IPS-NIHi7 (cell line): Measurements from ENCODE around the gene DISC1.

Experiments used
- DNase-seq: peaks from one replicate; pipeline ENCODE4 v3.0.0; 2012; ENCODE audit warnings: mixed read lengths; ENCODE audit errors: extremely low spot score

The DISC1 gene

DNA sequence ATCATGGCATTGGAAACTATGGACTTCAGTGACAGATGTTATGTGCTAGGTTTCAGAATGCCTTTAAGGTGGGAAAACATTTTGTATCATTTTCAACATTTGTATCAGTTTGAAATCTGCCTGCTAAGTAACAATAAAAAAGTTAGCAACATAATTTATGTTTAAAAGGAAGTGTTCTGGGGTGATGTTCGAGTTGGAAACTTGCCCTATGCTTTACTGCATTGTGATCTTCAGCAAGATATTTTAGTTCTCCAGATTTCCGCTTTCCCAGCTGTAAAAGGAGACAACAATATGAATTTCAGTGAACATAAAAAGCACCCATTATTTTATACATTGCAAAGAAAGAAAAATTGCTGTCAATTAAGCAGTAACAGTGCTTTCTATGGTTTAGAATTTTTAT, 187.4 kb downstream of the DISC1 start:
- DNase-seq = no peak

DNA sequence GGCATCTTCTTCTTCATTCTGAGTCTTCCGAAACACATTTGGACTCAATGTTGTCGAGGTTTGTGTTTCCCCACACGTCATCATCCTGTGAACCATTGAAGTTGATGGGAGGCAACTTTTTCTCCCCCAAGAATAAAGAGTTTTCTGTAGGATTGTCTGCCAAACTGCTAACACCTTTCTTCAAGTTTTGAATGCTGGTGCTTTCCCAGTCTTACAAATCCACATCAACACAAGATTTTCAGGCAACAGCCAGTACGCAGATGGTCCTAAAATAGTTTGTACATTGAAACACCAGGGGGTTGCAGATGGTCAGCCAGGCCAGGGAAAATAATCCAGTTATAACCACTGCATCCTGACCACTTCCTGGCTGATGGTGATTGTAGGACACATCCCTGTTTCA, 187.9 kb downstream of the DISC1 start:
- no peak for DNase-seq

DNA sequence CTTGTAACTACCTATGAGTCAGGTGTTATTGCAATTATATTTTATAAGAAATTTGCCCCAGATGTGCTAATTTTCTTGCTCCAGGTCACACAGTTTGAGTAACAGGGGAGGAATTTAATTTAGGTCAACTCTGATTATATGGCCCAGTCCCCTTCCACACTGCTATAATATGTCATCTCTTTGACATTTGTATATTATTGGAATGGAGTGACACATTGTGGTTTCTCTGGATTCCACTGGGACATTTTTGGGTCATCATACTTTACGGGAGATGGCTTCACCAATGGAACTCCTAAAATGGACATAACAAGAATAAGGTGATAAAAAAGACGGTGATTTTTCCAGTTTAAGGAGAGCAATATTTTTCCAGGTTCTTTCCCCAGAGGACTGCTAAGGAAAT, 191.2 kb downstream of the DISC1 start:
- no peak for DNase-seq

DNA sequence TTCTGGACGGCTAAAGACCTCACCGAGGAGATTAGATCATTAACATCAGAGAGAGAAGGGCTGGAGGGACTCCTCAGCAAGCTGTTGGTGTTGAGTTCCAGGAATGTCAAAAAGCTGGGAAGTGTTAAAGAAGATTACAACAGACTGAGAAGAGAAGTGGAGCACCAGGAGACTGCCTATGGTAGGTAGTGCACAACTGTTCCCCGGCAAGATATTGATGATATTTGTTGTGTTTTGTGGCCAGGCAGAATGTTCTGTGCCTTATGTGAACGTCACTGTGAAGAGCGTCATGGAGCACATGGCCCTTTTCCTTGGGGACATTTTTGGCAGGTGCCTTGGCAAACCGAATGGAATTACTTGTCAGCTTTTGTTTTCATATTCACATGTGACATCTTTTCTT, 191.7 kb downstream of the DISC1 start:
- DNase-seq = no peak

DNA sequence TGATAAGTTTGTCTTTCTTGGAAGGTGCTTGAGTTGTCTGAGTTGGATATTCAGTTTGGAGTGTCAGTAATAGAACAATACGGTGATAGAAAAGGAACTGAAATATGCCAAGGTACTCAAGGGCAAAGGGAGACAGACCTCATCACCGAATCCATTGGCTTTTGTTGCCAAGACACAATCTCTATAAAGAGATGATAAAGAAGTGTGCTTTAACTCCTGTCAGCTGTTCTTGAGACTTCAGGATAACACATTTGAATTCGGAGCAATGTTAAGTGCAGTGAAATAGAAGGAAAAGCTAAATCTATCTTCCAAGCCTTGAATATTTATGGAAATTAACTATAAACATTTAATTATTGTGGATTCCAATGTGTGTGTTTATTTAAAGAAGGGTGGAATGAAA, 194.7 kb downstream of the DISC1 start:
- no peak for DNase-seq

DNA sequence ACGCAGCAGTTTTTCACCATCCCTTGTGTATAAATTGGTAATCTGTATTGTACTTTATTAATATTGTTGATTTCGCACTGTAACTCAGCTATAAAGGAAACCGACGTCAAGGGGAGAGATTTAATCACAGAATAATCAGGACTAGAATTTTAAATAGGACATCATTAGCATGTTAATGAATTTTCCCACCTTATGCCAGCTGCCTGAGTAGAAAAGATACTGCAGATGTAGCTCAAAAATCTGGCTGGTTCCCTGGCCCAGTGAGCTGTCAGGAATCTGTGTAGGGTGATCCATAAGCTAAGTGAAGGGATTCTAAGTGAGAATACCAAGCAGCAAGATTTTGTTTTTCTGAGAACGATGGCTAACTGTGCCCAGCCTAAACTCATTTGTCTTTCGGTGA, 195.5 kb downstream of the DISC1 start:
- no peak for DNase-seq

DNA sequence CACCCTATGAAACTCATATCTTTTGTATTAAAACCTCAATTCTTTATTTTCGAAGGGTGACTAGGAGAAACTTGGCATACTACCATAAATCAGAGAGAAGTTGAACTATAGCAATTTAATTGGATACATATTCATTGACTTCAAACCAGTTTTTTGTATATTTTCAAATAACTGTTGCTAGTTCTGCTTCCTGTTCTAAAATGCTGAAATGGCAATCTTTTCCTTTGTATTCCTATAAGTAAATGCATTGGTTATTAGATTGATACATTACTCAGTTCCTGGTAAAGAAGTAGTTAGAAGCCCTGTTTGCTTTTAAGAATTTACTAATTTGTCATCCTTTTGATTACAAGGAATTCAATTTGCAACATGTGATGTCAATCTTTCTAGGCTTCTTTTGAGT, 200.0 kb downstream of the DISC1 start:
- DNase-seq = no peak

DNA sequence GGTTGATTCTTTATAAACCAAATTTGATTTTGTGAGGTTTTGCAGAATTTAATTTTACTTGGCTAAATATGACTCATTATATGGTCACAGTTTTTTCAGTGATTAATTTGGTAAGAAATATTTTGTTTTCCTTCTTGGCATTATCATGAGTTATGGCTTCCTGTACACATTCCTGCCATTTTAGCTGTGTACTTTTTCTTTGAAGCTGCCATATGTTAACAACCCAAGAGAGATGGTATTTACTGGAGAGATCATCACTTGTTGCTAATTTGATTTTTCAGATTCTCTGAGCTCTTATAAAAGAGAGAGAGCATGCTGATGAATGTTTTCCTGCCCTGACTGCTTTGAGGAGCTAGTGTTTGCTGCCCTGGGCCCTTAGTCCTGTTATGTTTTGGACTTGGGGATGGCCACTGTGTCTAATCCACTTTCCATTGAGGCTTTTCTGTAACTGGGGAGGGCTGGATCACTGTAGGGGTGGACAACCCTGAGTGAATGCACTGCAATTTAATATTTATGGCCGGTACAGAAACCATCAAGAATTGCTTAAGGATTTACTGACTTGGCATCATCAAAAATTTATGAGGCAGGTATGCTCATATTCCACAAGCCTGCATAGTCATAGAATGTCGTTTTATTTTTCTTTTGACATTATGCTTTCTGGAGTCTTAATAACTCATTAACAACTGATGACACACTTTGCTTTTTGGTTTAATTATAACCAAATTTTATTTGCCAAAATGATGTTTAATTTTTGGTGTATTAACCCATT, 200.9 kb downstream of the DISC1 start:
- DNase-seq = no peak

DNA sequence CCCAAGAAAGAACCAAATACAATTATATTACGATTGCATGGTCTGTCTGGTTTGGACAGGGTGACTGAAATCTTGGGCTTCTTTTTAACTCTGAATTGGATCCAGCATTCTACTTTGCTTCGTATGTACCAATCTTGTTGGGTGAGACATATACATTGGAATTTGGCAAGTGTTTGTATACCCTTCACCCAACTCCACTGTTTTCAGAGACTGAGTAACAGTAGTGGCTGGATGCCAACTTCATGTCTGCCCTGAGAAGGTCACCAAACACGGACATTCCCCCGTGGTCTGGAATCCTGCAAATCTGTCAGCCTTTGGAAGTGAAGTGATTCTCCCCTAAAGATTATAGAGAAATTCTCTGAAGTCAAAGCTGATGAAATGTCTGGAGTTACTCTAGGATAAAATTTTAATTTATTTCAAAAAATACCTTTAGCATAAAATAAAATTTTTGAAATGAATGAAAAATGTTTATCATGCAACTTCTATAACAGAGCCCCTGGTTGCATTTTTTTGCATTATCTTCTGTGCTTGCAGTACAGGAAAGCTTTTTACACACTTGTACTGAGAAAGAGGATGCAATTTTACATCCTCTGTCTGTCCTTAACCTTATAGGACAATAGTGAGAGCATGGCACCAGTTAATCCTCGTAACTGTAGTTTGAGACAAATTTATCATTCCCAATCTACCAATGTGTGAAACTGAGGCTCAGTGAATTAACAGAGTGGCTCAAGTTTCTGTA, 201.8 kb downstream of the DISC1 start:
- no peak for DNase-seq

DNA sequence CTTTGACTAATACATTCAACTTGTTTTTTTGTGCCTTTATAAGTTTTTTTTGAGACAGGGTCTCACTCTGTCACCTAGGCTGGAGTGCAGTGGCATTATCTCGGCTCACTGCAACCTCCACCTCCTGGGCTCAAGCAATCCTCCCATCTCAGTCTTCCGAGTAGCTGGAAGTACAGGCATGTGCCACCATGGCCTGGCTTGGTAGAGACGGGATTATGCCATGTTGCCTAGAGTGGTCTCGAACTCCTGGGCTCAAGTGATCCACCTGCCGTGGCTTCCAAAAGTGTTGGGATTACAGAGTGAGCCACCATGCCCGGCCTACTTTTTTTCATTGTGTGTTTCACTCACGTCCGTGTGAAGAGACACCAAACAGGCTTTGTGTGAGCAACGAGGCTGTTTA, 202.7 kb downstream of the DISC1 start:
- no peak for DNase-seq

DNA sequence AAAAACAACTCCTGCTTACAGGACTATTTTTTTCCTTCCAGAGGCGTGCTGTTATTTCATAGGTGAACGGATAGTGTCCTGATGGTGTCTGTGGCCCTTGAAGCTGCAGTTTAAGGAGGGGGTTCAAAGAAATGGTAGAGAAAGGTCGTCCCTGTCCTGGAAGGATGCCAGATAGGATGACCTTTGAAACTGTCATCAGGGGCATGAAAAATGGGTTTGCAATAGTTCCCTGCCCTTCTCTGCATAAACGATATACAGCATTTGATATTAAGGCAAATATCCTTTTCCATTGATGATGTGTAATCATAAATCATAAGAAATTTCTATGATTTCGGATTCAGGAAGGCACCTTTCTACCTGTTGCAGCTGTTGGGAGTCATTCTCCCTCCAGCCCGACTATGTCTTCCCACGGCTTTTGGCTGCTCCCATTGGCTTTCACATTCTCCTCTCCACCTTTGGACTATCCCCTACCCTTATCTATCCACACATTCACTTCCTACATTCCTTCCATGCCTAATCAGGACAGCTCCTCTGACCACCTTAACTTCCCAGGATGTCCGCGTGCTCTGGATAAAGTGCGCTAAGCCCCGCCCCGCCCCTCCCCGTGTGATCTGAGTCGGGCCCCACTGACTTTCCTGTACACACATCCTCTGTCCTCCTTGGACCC, 209.8 kb downstream of the DISC1 start:
- DNase-seq = peak; percentile 30

DNA sequence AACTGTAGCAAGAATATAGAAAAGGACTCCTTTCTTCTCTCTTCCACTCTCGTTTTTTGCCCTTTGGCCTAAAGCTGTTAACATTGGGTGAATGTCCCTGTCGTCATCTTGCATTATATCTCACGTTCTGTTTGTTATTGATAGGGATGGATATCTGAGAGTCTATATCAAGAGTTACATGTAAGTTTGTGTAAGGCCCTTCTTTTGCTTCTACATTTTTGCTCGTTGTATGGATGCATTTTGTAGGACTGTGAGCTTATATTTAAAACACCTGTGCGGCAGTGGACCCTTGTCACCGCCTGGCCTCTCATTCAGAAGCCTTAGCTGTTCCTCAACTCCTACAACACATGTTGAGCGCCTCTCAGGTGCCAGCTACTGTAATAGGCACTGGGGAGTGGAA, 211.9 kb downstream of the DISC1 start:
- no peak for DNase-seq

DNA sequence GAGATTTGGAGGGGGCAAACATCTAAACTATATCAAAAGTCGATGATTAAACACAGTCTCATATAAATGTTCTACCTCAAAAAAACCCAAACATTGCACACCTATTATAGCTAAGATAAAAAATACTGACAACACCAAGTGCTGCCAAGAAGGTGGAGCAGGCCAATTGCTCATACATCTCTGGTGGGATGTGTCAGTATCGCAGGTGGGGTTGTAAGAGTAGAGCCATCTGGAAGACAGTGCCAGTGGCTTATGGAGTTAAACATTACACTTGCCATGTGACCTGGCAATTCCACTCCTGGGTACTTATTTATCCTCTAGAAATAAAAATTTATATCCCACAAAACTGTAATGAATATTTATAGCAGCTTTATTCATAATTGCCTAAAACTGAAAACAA, 213.4 kb downstream of the DISC1 start:
- DNase-seq = no peak

DNA sequence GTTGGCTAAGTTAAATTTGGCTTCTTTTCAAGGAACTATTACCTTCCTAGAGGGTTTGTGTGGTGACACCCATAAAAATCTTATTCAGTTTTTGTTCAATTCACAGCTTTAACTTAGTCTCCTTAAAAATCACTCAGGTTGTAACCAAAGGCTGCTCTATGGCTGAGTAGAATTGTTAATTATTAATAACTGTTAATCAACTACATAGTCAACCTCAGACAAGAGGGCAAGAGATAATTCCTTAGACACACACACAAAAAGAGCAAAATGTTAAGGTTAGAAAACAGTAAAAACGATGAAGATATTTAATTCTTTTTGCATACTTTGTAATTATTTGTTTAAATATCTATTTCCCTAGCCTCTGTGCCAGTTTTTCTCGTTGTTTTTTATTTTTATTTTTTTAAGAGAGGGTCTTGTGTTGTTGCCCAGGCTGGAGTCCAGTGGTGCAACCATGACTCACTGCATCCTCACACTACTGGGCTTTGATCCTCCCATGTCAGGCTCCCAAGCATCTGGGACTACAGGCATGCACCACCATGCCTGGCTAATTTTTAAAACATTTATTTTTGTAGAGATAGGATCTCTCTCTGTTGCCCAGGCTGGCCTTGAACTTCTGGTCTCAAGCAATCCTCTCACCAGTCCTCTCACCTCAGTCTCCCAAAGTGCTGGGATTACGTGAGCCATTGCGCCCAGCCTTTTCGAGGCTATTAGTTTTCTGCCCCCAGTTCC, 215.2 kb downstream of the DISC1 start:
- no peak for DNase-seq

DNA sequence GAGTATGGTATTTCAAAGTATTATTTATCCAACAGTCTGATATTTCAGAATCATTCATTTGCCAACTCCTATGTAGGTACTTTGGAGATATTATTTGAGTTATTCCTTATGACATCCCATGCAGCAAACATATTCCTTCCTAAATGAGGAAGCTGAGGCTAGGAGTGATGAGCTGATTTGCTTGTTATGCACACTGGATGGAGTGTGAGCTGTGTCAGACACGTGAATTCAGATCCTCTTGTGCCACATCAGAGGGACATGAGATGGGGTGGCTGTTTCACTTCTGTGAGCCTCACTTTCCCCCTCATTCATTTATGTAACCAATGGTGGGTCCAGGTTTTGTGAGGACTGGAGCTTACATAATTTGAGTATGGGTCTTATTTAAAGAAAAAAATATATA, 215.9 kb downstream of the DISC1 start:
- no peak for DNase-seq

DNA sequence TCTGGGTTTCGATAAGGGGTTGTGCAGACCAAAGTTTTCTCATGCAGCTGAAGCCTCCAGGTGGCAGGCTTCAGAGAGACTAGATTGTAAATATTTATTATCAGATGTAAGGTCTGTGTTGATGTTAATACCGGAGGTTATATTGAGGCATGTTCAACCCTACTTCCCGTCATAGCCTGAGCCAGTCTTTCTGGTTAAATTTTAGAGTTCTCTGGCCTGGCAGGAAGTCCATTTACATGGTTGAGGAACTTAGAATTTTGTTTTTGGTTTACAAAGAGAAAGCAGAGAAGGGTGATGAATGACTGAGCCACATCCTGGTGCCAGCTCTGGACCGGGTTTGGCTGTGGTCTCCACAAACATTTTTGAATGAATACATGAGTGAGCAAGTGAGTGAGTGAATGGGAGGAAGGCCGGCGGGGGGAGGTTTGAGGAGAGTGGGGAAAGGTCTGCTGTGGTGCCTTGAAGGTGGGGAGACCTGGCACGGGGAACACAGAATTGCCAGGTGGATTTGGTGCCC, 218.5 kb downstream of the DISC1 start:
- DNase-seq = no peak

DNA sequence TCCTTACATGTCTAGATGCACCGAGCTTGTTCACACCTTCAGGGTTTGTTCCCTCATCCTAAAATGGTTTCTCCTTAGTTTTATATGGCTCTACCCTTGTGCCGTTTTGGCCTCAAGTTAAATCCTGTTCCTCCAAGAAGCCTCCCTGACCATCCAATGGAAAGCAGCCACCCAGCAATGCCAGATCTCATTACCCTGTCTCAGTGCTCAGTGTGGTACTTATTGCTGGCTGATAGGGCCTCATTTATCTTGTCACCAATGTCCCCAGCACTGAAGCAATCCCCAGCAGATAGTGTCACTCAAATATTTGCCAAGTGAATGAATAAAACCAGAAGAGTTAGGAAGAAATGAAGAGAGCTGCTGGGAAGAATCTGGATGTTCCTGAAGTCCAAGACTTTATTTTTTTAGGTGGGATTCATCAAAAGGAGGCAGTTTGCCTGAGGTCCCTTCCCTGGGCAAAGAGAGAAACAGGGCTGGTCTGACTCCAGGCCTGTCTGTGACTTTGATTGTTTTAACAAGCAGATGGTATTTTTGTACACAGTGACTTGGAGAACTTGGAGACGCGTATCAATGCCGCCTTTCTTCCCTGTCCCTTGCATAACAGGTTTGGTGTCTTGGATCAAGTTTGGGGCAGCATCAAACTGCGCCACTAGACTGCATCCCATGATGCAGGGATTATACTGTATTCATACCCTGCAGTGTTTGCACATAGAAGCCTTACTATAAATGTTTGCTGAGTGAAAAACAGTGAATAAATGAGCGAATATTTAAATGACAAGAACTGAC, 221.2 kb downstream of the DISC1 start:
- no peak for DNase-seq

DNA sequence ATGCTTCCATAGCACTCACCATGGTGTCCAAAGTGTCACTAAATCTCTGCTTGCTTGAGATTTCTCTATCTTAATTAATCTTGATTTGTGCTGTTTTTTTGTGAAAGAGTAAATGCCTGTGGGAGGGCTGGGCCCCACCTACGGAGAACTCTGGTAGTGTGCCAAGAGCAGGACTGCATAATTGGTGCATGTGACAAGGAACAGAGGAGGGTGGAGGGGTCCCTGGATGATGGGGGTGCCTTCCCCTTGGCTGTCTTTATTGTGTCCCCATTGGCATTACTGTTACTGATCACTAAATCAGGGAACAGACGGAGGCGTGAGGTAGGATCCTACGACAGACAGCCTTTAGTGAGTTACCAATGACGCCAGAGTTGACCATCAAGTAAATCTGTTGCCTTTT, 223.4 kb downstream of the DISC1 start:
- DNase-seq = no peak

DNA sequence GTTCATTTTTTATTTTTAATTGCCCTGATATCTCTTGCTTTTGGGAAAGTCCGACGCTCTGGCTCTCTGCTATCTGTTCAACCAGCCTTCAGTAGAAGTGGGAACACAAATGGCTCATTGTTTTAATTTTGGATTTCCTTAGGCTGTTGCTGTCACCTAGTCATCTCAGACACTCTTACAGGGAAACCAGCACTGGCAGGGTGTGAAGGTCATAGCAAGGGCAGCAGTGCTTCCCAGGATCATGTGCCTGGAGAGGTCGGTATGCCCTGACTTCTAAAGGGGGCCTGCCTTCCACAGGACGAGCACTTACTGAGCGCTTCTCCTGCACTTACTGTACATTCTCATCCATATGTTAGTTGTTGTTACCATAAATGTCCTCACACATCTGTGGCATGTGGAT, 224.2 kb downstream of the DISC1 start:
- no peak for DNase-seq

DNA sequence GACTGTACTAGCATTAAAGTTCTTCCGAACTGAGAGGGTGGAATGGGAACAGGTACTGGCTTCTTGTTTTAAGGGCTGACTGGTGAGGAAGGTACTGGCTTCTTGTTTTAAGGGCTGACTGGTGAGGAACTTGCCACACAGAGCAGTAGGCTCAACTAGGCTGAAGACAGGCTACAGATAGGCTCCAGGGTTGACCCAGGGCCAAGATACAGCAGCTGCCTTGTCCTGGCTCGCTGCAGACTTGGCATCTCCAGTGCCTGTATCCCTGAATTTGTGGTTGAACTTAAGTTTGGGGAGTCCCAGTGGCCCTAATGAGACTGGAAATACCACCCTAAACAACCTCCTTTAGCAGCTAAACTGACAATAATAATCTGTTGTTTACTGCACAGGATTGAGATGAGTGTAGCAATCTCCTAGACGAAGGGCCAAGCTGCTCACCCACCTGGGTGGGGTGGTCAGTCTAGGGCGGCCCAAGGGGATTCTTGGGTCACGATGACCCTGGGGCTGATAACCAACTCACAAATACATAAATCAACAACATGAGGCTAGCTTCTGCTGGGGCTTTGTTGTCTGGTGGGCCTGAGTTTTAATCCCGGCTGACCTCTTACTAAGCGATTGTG, 227.1 kb downstream of the DISC1 start:
- no peak for DNase-seq

DNA sequence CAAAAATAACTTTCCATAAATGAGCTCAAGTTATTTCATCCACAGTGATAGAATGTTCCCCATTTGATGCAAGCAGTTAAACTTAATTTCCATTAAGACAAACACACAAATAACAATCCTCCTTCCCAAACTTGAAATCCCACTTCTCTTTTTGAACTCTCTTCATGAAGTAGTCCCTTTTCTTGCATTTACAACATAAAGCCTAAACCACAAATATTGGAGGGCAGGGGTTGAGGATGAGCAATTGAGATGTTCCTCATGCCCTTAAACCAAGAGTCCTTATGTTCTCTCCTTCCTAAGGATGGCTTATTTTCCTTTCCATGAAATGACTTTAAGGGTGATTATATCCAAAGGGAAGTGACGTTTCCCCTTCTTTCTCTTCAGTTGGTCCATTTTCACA, 228.8 kb downstream of the DISC1 start:
- no peak for DNase-seq
